IPS DF 4.7 (cell line): ENCODE measurements around the gene CPEB4.

ENCODE experiments used
- DNase-seq: peaks from one replicate; pipeline ENCODE4 v3.0.0-alpha.2; 2013; ENCODE audit warnings: low spot score; ENCODE audit errors: extremely low read depth

Gene CPEB4

DNA sequence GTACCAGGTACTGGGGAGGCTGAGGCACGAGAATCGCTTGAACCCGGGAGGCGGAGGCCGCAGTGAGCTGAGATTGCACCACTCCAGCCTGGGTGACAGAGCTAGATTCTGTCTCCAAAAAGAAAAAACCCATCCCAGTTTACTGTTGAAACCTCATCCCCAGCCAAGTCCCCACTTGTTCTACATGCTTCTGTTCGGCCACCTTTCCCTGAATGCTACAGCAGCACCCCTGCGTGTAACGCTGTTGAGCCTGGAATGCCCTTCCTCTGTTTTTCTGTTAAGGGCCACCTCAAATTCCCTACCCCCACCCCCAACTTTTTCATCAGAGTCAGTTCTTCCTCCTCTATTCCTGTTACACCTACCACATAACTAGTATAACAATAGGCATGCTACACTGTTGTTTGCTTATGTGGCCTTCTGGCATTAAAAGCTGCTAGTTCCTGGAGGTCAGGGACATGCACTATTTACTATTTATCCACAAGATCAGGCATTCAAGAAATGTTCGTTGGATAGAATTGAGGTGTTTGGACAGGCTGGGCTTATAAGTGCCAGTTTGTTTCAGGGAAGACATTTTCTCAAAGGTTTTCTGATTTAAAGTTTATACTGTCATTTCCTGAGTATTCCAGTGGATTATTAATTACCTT lies 53.7 kb downstream of the CPEB4 start:
- no peak for DNase-seq

DNA sequence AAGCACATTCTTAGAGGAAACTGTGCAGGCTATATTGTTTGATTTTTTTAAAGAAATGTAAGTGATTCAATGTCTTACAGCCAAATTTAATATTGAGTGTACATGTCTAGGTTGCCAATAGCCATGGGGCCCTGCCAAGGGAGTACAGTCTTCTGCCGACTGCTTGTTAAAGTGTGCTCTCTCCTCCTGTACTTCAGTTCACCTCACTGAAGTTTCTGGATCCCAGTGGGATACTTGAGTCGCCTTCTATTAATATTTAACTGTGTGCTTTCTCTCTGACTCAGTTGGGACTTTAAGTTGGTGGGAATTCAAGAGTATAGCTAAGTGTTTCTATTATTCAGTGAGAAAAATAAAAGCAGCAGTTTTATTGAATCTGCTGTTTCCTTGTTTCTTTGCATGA lies 56.4 kb downstream of the CPEB4 start:
- DNase-seq = no peak

DNA sequence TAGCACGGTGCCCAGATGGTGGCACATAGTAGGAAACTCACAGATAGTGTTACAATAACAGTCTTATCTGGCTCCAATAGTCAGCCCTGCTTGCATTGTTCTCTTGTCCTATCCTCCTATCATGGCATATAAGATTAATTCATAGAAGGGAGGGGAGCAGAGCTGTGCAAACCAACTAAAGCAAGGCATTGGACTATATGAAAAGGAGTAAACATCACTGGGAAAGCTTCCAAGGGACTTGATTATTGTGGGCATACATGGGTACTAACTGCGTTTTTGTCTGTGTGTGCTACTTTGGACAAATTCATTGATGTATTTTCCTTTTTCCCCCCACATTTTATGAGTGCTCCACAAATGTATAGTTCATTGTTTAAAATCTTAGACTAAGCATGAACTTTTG lies 57.0 kb downstream of the CPEB4 start:
- DNase-seq = no peak

DNA sequence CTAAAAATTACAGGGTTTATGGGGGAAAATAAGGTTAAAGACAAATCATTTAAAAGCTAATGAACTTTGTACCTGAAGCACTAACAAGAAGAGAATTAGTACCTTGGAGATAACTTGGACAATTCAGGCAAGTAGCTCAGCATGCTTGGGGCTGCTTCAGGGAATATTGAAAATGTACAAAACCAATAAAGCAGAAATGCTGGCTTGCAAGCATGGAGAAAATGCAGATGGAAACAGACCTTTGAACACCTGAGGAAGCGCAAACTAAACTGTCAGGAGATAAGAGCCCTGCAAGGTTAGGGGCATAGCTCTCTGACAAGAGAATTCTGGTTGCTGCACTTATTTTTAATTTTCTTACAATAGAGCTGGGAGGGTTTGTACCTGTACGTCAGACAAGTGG lies 58.2 kb downstream of the CPEB4 start:
- DNase-seq = no peak

DNA sequence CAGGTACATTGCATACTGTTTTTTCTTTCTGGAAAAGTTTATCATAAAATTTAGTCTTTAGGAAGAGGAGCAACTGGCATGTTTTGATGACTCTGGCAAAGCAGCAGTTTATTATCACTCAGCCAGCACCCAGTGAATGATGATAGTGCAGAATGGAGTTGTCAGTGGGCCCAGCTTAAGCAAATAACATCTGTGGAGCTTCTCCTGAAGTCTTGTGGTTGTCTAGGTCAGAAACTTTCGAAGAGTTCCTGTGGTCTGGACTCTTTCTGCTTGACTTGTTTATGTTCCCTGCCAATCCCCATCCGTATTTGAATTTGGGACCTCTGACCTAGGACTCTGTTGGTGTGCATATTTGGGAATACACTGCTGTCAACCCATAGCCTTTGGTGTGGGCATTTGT lies 62.7 kb downstream of the CPEB4 start:
- no peak for DNase-seq

DNA sequence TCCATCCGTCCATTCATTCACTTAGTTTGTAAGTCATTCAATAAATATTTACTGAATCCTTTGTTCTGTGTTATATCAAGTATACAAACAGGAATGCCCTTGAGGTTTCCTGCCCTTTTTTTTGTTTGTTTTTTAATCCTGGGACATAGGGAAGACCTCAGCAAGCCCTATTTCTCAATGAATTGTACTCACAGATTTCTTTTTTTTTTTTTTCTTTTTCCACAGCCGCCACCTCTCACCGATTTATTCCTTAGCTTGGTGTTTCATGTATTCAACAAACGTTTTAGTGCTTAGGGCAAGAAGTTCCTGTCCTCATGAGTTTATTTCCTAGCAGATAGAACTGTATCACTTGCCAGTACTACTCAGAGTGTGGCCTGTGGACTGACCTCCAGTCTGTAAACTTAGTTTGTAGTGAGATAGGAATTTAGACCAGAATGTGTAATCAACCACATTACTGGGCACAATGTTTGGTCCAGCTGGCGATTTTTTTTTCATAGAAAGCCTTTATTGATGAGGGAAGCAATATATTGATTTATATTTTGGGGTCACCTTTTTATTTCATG lies 65.5 kb downstream of the CPEB4 start:
- no peak for DNase-seq

DNA sequence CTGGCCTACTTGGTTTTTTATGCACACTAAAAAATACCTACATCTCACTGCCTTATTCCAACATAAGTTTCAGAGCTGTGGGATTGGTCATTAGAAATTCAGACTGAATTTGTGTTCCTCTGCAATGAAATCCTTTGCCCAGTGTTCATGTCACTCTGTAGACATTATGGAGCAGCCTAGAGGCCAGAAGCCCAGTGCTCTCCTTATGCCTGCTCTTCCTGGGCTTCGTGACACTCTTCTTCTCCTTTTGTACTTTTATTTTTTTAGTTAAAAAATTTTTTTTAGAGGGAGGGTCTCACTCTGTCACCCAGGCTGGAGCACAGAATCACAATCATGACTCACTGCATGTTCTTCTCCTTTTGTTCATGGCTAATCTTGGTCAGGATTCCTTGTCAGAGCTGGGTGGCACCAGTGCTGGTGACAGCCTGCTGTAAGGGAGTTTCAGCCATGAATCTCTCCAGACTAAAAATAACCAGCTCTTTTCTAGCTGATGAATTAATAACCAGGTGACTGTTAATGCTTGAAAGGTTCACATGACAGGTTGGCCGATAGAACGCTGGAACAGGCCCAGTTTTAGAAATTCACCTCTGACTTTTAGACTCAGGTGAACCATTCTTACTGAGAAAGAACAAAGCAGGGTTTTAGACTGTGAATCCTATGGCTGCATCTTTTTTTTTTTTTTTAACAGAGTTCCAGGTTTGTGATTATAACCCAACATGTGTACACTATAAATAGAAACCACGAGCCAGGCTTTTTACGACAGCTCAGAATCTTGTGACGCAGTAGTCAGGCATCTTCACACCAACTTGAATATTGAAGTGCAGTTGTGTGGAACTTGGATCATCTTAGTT lies 66.7 kb downstream of the CPEB4 start:
- DNase-seq = no peak

DNA sequence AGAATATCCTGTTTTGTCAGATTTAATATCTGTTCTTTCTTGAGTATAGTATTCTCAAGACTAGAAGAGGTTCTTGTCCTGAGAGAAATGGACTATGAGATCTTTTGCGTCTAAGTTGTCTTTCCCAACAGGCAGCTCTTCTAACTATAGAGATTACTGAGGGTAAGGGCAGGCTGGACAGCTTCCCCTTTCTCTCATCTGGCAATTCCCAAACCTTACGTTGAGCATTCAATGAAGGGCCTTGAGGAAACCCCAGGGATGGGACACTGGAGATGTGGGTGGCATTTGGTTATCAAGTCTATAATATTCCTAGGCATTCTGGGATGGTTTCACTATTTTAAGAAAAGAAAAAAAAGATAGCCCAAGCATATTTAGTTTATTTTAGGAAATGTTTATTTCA lies 72.8 kb downstream of the CPEB4 start:
- DNase-seq = no peak

DNA sequence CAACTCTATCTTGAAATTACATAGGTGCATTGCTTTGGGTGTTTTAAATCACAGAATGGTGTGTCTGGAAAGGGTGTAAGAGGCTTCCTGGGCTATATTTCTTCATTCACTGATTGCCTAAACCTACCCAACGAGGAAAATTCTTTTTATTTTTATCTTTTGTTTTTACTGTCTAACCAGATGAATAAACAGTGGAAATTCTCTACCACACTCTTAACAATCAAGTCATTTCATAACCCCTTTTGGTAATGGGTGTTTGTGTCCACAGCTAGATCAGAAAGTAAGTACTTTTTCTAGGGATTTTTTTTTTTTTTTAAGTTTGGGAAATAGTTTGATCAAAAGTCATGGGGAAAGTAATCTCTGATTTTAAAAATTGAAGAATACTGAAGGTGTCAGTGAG lies 73.3 kb downstream of the CPEB4 start:
- no peak for DNase-seq

DNA sequence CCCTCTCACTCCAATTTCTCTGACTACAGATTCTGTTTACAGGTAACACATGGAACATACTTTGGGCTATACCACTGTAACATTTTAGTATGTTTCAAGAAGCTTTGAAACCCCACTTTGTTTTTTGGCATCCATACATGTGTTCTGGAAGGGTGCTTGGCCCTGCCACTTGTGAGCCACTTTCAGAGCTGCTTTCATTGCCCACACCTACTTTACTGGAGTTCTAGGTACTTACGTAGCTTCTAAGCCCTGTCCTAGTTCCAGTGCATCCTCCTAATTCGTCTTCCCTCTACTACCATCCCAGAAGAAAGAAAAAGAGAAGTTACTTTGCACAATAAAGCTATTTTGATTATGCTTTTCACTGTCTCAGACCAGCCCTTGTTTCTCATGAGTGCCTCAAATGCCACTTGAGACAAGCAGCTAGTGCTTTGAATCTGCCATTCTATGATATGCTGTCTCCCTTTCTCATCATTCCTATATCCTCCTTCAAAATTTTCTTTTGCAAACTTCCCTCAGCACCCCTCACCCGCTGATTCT lies 74.4 kb downstream of the CPEB4 start:
- no peak for DNase-seq

DNA sequence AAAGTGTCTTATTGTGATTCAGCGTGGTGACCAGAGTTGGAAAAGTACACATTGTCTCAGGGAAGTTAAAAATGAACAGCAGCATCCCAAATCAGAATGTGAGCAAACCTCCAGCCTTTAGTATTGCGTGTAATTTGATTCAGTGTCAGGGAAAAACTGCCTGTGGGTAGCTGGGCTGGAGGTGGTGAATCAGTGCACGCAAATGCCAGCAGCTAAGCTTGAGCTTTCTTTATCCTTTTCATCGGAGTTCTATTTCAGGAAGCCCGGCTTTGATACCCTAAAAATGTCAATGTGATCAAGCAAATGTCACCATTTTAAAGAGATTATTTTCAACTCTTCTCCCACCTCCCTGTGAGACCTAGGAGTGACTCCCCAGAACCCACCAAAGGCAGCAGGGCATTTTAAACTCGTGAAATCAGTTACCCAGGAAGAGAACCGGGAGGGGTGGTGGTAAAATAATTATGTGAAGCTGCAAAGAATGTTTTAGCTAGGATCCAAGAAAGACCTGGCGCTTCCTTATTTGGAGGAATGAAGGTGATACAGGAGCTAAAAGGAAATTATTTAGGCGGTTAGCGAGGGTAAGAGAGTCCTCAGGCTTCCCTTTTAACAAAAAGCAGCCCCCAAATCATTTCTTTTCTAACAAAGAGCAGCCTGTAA lies 75.2 kb downstream of the CPEB4 start:
- DNase-seq = no peak

DNA sequence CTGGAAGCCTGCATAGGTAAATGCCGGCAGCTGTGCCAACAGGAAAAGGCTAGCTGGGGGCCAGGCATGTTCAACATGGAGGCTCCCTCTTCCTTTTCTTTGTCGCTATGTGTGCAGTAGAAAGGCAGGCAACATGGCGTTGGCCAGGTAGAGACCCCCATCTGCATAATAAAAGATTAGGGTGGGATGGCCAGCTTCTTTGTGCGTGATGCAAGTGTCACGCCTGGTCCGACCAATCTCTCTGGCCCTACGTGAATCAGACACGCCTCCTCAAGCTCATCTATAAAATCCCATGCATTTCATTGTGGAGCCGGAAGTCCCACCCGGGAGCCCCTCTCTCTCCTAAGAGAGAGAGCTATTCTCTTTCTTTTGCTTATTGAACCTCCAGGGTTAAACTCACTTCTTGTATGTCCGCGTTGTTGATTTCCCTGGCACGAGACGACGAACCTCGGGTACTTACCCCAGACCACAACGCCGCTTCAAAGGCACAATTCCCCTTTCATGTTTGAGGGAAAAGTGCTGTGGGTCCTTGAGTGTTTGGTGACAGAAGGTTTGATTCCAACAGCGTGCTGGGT lies 75.8 kb downstream of the CPEB4 start:
- no peak for DNase-seq

DNA sequence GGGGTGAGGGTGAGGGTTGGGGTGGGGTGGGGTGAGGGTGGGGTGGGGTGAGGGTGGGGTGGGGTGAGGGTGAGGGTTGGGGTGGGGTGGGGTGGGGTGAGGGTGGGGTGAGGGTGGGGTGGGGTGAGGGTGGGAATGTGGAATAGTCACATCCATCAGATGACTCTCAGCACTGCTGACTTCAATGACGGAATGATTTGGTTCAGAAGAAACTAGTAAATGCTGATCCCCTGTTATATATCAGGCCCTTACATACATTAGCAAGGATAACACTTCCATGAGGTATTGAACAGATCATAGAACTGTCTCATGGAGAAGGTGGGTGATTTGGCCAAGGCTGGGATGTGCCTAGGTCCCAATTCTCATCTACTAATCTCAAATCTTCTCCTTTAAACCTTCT lies 76.4 kb downstream of the CPEB4 start:
- no peak for DNase-seq

DNA sequence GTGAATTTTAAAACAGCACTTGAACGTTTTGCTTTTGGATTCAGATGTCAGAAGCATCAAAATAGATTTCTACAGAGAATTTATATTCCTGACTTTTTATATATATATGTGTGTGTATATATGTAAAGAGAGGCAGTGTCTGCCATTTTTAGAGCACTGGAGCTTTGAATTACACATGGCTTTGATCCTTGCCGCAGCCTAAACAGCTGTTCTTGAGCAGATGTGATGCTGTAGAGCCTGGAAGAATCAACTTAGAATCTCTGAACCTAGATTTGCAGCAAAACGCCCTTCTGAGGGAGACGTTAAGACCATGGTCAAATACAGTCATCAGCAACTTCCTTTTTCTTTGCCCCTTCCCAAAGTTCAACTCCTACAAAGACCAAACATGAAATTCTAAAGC lies 79.1 kb downstream of the CPEB4 start:
- DNase-seq = no peak

DNA sequence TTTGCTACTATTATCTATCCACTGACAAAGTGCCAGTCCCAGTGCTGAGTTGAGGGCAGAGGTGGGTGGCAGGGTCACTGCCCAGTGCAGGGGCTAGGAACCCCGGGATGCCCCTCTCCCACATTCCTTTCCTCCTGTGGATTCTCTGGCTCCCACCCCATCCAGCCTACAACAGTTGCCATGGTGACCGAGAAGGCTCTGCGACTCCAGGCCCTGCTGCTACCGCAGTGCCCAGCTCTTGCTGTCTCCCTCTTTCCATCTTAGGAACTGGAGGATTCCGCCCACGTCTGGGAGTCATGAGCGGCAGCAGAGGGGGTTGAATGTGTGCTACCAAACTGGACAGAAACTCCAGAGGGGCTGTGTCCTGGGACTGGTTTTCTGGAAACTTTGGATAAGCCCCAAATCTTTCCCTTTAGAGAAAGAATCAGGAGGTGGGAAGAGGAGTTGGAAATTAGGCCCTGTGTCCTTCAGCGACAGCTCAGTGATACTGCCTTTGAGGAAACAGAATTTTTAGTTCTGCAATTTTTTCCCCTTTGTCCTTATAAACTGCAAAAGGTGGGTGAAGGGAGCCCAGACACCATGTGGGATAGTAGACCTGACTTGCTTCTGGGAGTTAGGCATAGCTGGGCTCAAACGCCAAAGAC lies 80.1 kb downstream of the CPEB4 start:
- no peak for DNase-seq

DNA sequence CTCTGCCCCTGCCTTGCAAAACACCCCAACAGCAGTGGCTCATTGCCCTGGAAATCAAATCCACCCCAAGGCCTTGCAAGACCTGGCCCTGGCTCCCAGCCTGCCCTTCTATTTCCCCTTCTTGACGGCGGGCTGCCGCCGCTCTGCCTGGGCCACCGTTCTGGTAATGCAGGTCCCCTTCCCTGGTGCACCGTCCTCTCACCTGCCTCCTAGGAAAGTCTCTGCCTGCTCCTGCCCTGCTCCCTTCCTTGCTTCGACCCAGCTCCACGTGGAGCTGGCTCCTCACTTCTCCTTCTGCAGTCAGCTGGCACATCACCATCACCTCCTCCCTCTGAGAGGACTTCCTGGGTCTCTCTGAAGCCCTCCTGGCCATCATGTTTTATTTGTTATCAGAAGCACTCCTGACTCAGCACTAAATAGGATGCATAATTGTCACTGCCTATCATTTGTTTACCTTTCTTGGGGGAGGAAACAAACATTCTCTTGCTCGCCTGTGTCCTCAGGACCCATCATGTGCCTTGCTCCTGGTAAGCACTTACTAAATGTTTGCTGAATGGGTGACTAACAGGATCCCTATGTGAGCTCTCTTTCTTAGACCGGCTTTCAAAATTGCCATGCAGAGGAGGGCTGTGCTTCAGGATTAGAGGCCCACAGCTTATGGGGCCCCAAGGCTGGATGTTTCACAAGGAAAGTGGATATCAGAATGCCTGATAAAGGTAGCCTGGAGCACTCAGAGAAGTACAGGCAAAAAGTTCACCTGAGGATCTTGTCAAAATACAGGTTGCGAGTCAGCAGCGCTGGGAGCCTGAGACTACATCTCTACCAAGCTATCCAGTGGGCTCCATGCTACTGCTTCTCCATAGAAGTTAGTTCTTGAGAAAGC lies 81.3 kb downstream of the CPEB4 start:
- DNase-seq = no peak

DNA sequence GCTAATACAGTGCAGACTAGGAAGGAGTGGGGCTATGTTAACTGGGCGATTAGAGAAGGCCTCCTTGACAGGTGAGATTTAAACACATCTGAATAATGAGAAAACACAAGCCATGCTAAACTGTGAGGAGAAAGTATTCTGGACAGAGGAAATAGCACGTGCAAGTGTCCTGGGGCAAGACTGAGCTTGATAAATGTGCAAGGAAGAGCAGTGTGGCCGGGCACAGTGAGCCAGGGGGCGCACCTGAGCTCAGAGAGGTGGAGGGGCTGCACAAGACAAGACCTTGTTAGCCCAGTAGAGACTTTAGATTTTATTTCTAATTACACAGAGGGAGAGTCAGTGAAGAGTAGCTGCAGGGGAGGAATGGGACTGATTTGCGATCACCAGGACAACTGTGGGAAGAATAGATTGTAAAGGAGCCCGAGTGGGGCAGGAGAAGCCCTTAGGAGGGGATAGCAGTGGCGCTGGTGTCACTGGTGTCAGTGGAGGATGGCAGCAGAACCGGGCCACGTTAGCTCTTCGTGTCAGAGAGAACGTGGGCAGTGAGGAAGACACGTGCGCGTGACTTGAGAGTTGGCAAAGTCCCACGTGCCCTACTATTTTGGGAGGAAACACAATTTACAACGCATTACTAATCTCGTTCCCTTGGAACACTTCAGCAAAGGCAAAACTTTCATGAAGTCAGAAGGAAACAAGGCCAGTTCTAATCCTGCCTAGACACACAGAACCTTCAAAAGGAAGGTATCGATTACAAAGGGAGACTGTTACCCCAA lies 82.9 kb downstream of the CPEB4 start:
- DNase-seq = no peak

DNA sequence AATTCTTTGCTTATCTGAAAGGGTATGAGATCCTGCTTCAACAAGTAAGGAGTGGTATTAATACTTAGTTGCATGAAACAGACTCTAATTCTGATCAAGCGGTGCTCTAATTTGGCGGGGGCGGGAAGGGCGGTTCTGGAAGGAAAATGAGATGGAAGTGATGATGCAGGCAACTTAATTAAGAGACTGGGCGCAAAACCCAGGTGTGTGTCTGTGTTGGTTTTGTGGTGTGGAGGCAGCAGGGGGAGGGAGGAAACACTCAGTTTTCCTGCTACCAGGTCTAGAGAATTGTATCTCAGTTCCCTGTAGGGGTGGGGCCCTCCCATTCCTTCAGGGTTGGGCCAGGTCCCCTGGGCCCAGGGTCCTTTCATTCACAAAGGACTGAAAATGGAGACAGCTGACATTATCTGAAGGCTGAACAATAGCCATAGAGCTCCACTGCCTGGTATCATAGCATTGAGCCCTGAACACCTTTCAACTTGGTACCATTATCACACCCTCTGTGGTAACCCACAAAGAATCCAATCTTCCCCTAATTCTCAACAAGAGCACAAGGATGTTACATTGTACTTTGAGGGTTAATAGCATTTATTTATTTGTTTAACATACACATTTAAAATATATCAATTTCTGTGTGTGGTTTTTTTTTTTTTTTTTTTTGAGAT lies 83.7 kb downstream of the CPEB4 start:
- no peak for DNase-seq

DNA sequence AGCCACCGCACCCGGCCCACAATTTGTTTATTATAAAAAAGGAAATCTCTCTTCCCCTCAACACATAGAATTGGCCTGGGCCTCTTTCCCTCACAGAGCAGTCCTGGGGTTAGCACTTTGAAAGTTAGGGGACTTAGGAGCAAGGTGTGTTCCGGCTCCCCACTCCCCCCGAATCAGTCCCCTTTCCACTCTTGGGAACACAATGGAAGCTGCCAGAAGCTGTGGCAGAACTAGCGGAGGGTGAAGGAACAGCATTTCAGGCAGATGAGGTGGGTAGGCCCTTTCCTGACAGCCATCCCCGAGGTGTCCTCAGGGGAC lies 84.4 kb downstream of the CPEB4 start:
- DNase-seq = no peak
